Lower leg skin (tissue), 3 donors: ENCODE results near the gene NDUFA7.

ENCODE experiments used
- CTCF ChIP-seq, 3 donors: fragments of 450-650 bp; IDR thresholded peaks; one replicate each; pipeline ENCODE4 v1.5.1; 2016; ENCODE audit warnings: antibody characterized with exemption in 3 of 3, mild to moderate bottlenecking in 3 of 3, moderate library complexity in 2 of 3
- POLR2A ChIP-seq, 2 donors: fragments of 450-650 bp; IDR thresholded peaks; one replicate each; pipeline ENCODE4 v1.6.1; 2016 to 2017; ENCODE audit warnings: antibody characterized with exemption in 2 of 2, mild to moderate bottlenecking in 1 of 2, moderate library complexity in 1 of 2

- TF ChIP-seq CTCF (IDR thresholded peaks at IDR 0.05) (no peak), POLR2A (IDR thresholded peaks at IDR 0.05) (no peak)
Observed at GRCh38 chr19:8316351-8317125, 4.6 kb downstream of the NDUFA7 start.
